Stimulated activated CD4-positive, alpha-beta T cell treated with anti-CD3 and anti-CD28 coated beads, TNF-alpha, amount 100 ng/mL, for 1 hour (primary cell): ENCODE results near the gene PLCB1.

Experiments
- DNase-seq, 3 donors: peaks; one replicate each; pipeline ENCODE4 v3.0.0-alpha.2; 2020; ENCODE audit warnings: low read depth in 3 of 3, low spot score in 1 of 3

PLCB1 gene

GRCh38 chr20:8855315-8855714, 723.2 kb downstream of the PLCB1 start:
- DNase-seq, result no peak

- DNase-seq, result no peak
Observed at GRCh38 chr20:8856668-8857067, 724.6 kb downstream of the PLCB1 start.

GRCh38 chr20:8858181-8858787, 726.2 kb downstream of the PLCB1 start:
- DNase-seq, result no peak

- no peak for DNase-seq
Observed at GRCh38 chr20:8860011-8860495, 728.0 kb downstream of the PLCB1 start.

- DNase-seq, result no peak
Observed at GRCh38 chr20:8862092-8862491, 730.0 kb downstream of the PLCB1 start.

GRCh38 chr20:8865636-8866035, 733.6 kb downstream of the PLCB1 start:
- no peak for DNase-seq

- DNase-seq, result no peak
Observed at GRCh38 chr20:8867038-8867740, 735.1 kb downstream of the PLCB1 start.

- DNase-seq, result no peak
Observed at GRCh38 chr20:8870652-8871051, 738.6 kb downstream of the PLCB1 start.

GRCh38 chr20:8874437-8874836, 742.4 kb downstream of the PLCB1 start:
- no peak for DNase-seq

GRCh38 chr20:8875586-8875985, 743.5 kb downstream of the PLCB1 start:
- no peak for DNase-seq

- no peak for DNase-seq
Observed at GRCh38 chr20:8876366-8876765, 744.3 kb downstream of the PLCB1 start.

GRCh38 chr20:8877294-8877693, 745.2 kb downstream of the PLCB1 start:
- no peak for DNase-seq

GRCh38 chr20:8879669-8880068, 747.6 kb downstream of the PLCB1 start:
- DNase-seq, result no peak

- DNase-seq, result no peak
Observed at GRCh38 chr20:8880085-8880853, 748.2 kb downstream of the PLCB1 start.

- no peak for DNase-seq
Observed at GRCh38 chr20:8891039-8891438, 759.0 kb downstream of the PLCB1 start.

GRCh38 chr20:8895472-8895871, 763.4 kb downstream of the PLCB1 start:
- DNase-seq, result no peak

- no peak for DNase-seq
Observed at GRCh38 chr20:8898823-8899222, 766.8 kb downstream of the PLCB1 start.

- no peak for DNase-seq
Observed at GRCh38 chr20:8901237-8902025, 769.4 kb downstream of the PLCB1 start.

- no peak for DNase-seq
Observed at GRCh38 chr20:8903655-8904605, 771.9 kb downstream of the PLCB1 start.

- no peak for DNase-seq
Observed at GRCh38 chr20:8909596-8909995, 777.5 kb downstream of the PLCB1 start.
